ENCODE data around the gene NCK1.

- TF ChIP-seq EZH2phosphoT487 (IDR thresholded peaks at IDR 0.05; ENCODE audit: borderline replicate concordance, low read length) = no peak
- TF ChIP-seq CTCF (IDR thresholded peaks at IDR 0.05; ENCODE audit: low read depth, low read length, poor library complexity, severe bottlenecking) = no peak
Observed at GRCh38 chr3:136931606-136932005, 69.6 kb downstream of the NCK1 start.
